Measurements from ENCODE around the gene PRR16. TPM values are rescaled to one million over a fixed set of nuclear protein-coding genes. Genes with fewer than 3 reads are reported as not detected.

Gene PRR16
- total and polyA plus RNA-seq, 2 of the 13 experiments (the other 11 are each of a cell fraction or from before 2014, with no cell fraction given) = not detected

DNA sequence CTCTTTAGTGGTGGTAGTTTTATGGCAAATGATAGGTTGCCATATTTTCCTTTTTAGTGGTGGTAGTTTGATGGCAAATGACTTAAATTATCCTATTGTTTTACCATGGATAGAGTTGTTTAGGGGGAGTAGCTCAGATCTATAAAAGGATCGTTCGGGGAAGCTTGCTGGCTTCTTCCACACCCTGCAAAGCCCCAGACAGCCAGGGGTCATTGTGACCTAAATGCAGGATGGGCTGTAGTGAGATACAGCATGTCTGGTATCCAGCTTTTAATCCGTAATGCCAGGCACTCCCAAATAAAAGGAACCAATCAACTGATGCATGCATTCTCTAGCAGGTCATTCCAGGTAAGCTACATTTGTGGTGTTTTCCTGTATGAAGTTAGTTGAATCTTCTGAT lies 67.1 kb downstream of the PRR16 start:
- Histone ChIP-seq H3K27me3 (ENCODE audit: control insufficient read depth in 1 of 2, insufficient read depth in 2 of 2, low read length in 2 of 2) (no peaks in the 10 kb centered on the region), H3K9ac (ENCODE audit: insufficient read depth, low read depth, low read length) (no peak overlapping the region), H3K4me1 (ENCODE audit: insufficient read depth, low read length) (no peaks in the 10 kb centered on the region), H3K4me2 (ENCODE audit: low read depth, low read length) (no peak overlapping the region), H3K27ac (ENCODE audit: extremely low read length, insufficient read depth, low read length) (no peak overlapping the region), H3K79me2 (ENCODE audit: insufficient read depth, low read length) (no peaks in the 10 kb centered on the region), H2AFZ (ENCODE audit: low read length) (no peak overlapping the region), H3K9me3 (ENCODE audit: low read length) (no peaks in the 10 kb centered on the region), H3K36me3 (replicated peaks in 1 of 2; ENCODE audit: control insufficient read depth in 1 of 2, insufficient read depth in 2 of 2, low read length in 2 of 2) (no peaks in the 10 kb centered on the region), H4K20me1 (ENCODE audit: insufficient read depth, low read length) (no peaks in the 10 kb centered on the region), H3K4me3 (replicated peaks in 1 of 3; ENCODE audit: insufficient read depth in 1 of 3, low read depth in 2 of 3, low read length in 3 of 3) (no peak overlapping the region)
- WGBS (ENCODE audit: low lambda C conversion rate) = 4% methylated on average over 3 of the region's 3 CpGs
- CTCF ChIA-PET (ENCODE audit: low intra/inter-chr PET ratio, low total read pairs) = no interaction called here
- no peak for DNase-seq (ENCODE audit: low spot score)
- ATAC-seq = no peak
- FAIRE-seq = no peak
- BruUV-seq (replicated peaks) = no TSS peak
- intact Hi-C loops (cut with micrococcal nuclease; ENCODE audit: unreplicated experiment) = no loop called here
- POLR2A ChIA-PET = no interaction called here
- in situ Hi-C loops (cut with HindIII; ENCODE audit: extremely low pct_ligation_motif_present, low pct_unique_long_range_greater_than_20kb) = no loop called here
- TF ChIP-seq, protein P1, sequence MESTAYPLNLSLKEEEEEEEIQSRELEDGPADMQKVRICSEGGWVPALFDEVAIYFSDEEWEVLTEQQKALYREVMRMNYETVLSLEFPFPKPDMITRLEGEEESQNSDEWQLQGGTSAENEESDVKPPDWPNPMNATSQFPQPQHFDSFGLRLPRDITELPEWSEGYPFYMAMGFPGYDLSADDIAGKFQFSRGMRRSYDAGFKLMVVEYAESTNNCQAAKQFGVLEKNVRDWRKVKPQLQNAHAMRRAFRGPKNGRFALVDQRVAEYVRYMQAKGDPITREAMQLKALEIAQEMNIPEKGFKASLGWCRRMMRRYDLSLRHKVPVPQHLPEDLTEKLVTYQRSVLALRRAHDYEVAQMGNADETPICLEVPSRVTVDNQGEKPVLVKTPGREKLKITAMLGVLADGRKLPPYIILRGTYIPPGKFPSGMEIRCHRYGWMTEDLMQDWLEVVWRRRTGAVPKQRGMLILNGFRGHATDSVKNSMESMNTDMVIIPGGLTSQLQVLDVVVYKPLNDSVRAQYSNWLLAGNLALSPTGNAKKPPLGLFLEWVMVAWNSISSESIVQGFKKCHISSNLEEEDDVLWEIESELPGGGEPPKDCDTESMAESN (CRISPR knock-in tag; conservative IDR thresholded peaks at IDR 0.05) = no peak
- TF ChIP-seq HNRNPL (IDR thresholded peaks at IDR 0.05; ENCODE audit: low read depth, low read length) = no peak
- no peak for TF ChIP-seq ELF3 (CRISPR knock-in tag; IDR thresholded peaks at IDR 0.05)
- TF ChIP-seq MATR3 (CRISPR knock-in tag; IDR thresholded peaks at IDR 0.05) = no peak
- TF ChIP-seq ZNF639 (CRISPR knock-in tag; conservative IDR thresholded peaks at IDR 0.05) = no peak
- TF ChIP-seq JDP2 (CRISPR knock-in tag; IDR thresholded peaks at IDR 0.05; ENCODE audit: borderline replicate concordance) = no peak
- TF ChIP-seq, protein P2, sequence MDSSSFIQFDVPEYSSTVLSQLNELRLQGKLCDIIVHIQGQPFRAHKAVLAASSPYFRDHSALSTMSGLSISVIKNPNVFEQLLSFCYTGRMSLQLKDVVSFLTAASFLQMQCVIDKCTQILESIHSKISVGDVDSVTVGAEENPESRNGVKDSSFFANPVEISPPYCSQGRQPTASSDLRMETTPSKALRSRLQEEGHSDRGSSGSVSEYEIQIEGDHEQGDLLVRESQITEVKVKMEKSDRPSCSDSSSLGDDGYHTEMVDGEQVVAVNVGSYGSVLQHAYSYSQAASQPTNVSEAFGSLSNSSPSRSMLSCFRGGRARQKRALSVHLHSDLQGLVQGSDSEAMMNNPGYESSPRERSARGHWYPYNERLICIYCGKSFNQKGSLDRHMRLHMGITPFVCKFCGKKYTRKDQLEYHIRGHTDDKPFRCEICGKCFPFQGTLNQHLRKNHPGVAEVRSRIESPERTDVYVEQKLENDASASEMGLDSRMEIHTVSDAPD (CRISPR knock-in tag; IDR thresholded peaks at IDR 0.05) = no peak
- TF ChIP-seq ELF4 (CRISPR knock-in tag; IDR thresholded peaks at IDR 0.05; ENCODE audit: borderline replicate concordance) = no peak
- no peak for TF ChIP-seq CEBPZ (IDR thresholded peaks at IDR 0.05; ENCODE audit: low read length)
- TF ChIP-seq ETS1 (CRISPR knock-in tag; IDR thresholded peaks at IDR 0.05) = no peak
- TF ChIP-seq NFRKB (IDR thresholded peaks at IDR 0.05) = no peak
- no peak for TF ChIP-seq ZSCAN20 (CRISPR knock-in tag; IDR thresholded peaks at IDR 0.05; ENCODE audit: borderline replicate concordance)
- no peak for TF ChIP-seq GLI4 (CRISPR knock-in tag; IDR thresholded peaks at IDR 0.05; ENCODE audit: borderline replicate concordance)
- TF ChIP-seq REPIN1 (CRISPR knock-in tag; IDR thresholded peaks at IDR 0.05; ENCODE audit: borderline replicate concordance, low read depth) = no peak
- TF ChIP-seq TEF (CRISPR knock-in tag; IDR thresholded peaks at IDR 0.05) = no peak
- no peak for TF ChIP-seq ZNF282 (IDR thresholded peaks at IDR 0.05; ENCODE audit: partially characterized antibody)
